EL (cell line): Measurements from ENCODE around the gene TMEM41A.

Experiments used
- DNase-seq: peaks from one replicate; pipeline ENCODE4 v3.0.0-alpha.2; 2016

TMEM41A gene

GRCh38 chr3:185498503-185499396 lies at the start of gene TMEM41A:
Gene TMEM41A (minus strand): TSS chr3:185499035. CDS start chr3:185498961, 74 bp downstream.
- DNase-seq: peak; percentile 91

GRCh38 chr3:185540695-185541094 lies 41.9 kb upstream of the TMEM41A start:
- no peak for DNase-seq

- DNase-seq: no peak
These were observed 41.1 kb upstream of the TMEM41A start for GRCh38 chr3:185539934-185540333.

- peak; percentile 96 for DNase-seq
These were observed 38.6 kb upstream of the TMEM41A start for GRCh38 chr3:185537369-185537970.

GRCh38 chr3:185534511-185534910 lies 35.7 kb upstream of the TMEM41A start:
- DNase-seq: peak; percentile 30

- DNase-seq: no peak
These were observed 34.1 kb upstream of the TMEM41A start for GRCh38 chr3:185532901-185533300.

GRCh38 chr3:185530856-185531255 lies 32.0 kb upstream of the TMEM41A start:
- DNase-seq: no peak

GRCh38 chr3:185528532-185528931 lies 29.7 kb upstream of the TMEM41A start:
- no peak for DNase-seq

GRCh38 chr3:185527364-185527763 lies 28.5 kb upstream of the TMEM41A start:
- DNase-seq: no peak

- DNase-seq: no peak
These were observed 27.6 kb upstream of the TMEM41A start for GRCh38 chr3:185526349-185526951.

- DNase-seq: no peak
These were observed 22.7 kb upstream of the TMEM41A start for GRCh38 chr3:185521349-185522138.

GRCh38 chr3:185519021-185519420 lies 20.2 kb upstream of the TMEM41A start:
- DNase-seq: no peak

GRCh38 chr3:185517387-185518130 lies 18.7 kb upstream of the TMEM41A start:
- no peak for DNase-seq

- no peak for DNase-seq
These were observed 12.9 kb upstream of the TMEM41A start for GRCh38 chr3:185511711-185512110.

- no peak for DNase-seq
These were observed 9.6 kb upstream of the TMEM41A start for GRCh38 chr3:185508335-185508991.

GRCh38 chr3:185507883-185508282 lies 9.0 kb upstream of the TMEM41A start:
- DNase-seq: no peak

- DNase-seq: no peak
These were observed 5.8 kb upstream of the TMEM41A start for GRCh38 chr3:185504636-185505035.

- DNase-seq: no peak
These were observed 4.7 kb upstream of the TMEM41A start for GRCh38 chr3:185503521-185503920.

GRCh38 chr3:185502987-185503386 lies 4.2 kb upstream of the TMEM41A start:
- DNase-seq: no peak

GRCh38 chr3:185490241-185490640 lies 8.6 kb downstream of the TMEM41A start:
- DNase-seq: no peak

GRCh38 chr3:185489462-185489861 lies 9.4 kb downstream of the TMEM41A start:
- DNase-seq: no peak

GRCh38 chr3:185488465-185488864 lies 10.4 kb downstream of the TMEM41A start:
- DNase-seq: no peak
